Measurements from ENCODE around the gene ACOT6. TPM values are rescaled to one million over a fixed set of nuclear protein-coding genes. Genes with fewer than 3 reads are reported as not detected.

ACOT6 gene
- total and polyA plus RNA-seq, 5 donors from 2014 or later, result 0.16 TPM; not detected in 4

GRCh38 chr14:73620268-73620667, 8.0 kb downstream of the ACOT6 start:
- no peaks in the 10 kb centered on the region for H3K4me1 Mint-ChIP-seq
- H3K27ac Mint-ChIP-seq, result no peak overlapping the region
- no peaks in the 10 kb centered on the region for H3K27me3 ChIP-seq (ENCODE audit: control insufficient read depth, insufficient read depth, low read length)
- no peaks in the 10 kb centered on the region for H3K4me1 ChIP-seq (ENCODE audit: control insufficient read depth, insufficient read depth, low read length, poor library complexity, severe bottlenecking)
- no peaks in the 10 kb centered on the region for H3K9me3 ChIP-seq (ENCODE audit: control insufficient read depth in 2 of 2, low read length in 2 of 2)
- H3K4me3 ChIP-seq (ENCODE audit: low read depth, low read length), result no peak overlapping the region
- ATAC-seq (ENCODE audit: low read depth in 2 of 2) (no peak), DNase-seq (no peak)
- H3K27me3 Mint-ChIP-seq, result no peaks in the 10 kb centered on the region
- H3K4me3 Mint-ChIP-seq, result no peak overlapping the region
- peaks cover 0 to 2% (median 0%) of the 10 kb centered on the region in 7 donors for H3K9me3 Mint-ChIP-seq
- H3K36me3 Mint-ChIP-seq, result no peaks in the 10 kb centered on the region
- no peaks in the 10 kb centered on the region for H3K36me3 ChIP-seq (ENCODE audit: control insufficient read depth, insufficient read depth, low read length)
- no peak overlapping the region for H3K27ac ChIP-seq (ENCODE audit: insufficient read depth, low read length, poor library complexity, severe bottlenecking)

- H3K27ac Mint-ChIP-seq, result no peak overlapping the region
- H3K4me3 ChIP-seq (ENCODE audit: low read depth, low read length), result no peak overlapping the region
- no peaks in the 10 kb centered on the region for H3K27me3 Mint-ChIP-seq
- no peaks in the 10 kb centered on the region for H3K4me1 Mint-ChIP-seq
- ATAC-seq (ENCODE audit: low read depth in 2 of 2) (no peak), DNase-seq (no peak)
- H3K36me3 Mint-ChIP-seq, result no peaks in the 10 kb centered on the region
- H3K4me3 Mint-ChIP-seq, result no peak overlapping the region
- no peaks in the 10 kb centered on the region for H3K27me3 ChIP-seq (ENCODE audit: control insufficient read depth, insufficient read depth, low read length)
- H3K9me3 Mint-ChIP-seq, result peaks cover 0 to 2% (median 0%) of the 10 kb centered on the region in 7 donors
- no peaks in the 10 kb centered on the region for H3K9me3 ChIP-seq (ENCODE audit: control insufficient read depth in 2 of 2, low read length in 2 of 2)
- no peak overlapping the region for H3K27ac ChIP-seq (ENCODE audit: insufficient read depth, low read length, poor library complexity, severe bottlenecking)
- no peaks in the 10 kb centered on the region for H3K4me1 ChIP-seq (ENCODE audit: control insufficient read depth, insufficient read depth, low read length, poor library complexity, severe bottlenecking)
- no peaks in the 10 kb centered on the region for H3K36me3 ChIP-seq (ENCODE audit: control insufficient read depth, insufficient read depth, low read length)
Measured at GRCh38 chr14:73623504-73624054, 11.3 kb downstream of the ACOT6 start.

GRCh38 chr14:73625706-73626105, 13.4 kb downstream of the ACOT6 start:
- H3K36me3 ChIP-seq (ENCODE audit: control insufficient read depth, insufficient read depth, low read length), result no peaks in the 10 kb centered on the region
- H3K4me3 ChIP-seq (ENCODE audit: low read depth, low read length), result no peak overlapping the region
- no peak overlapping the region for H3K27ac Mint-ChIP-seq
- H3K27me3 Mint-ChIP-seq, result peaks cover 6% of the 10 kb centered on the region
- H3K4me1 Mint-ChIP-seq, result no peaks in the 10 kb centered on the region
- DNase-seq, result no peak
- H3K4me1 ChIP-seq (ENCODE audit: control insufficient read depth, insufficient read depth, low read length, poor library complexity, severe bottlenecking), result no peaks in the 10 kb centered on the region
- H3K36me3 Mint-ChIP-seq, result no peaks in the 10 kb centered on the region
- H3K9me3 ChIP-seq (ENCODE audit: control insufficient read depth in 2 of 2, low read length in 2 of 2), result no peaks in the 10 kb centered on the region
- no peak overlapping the region for H3K4me3 Mint-ChIP-seq
- ATAC-seq (ENCODE audit: low read depth in 2 of 2), result no peak
- H3K27ac ChIP-seq (ENCODE audit: insufficient read depth, low read length, poor library complexity, severe bottlenecking), result no peak overlapping the region
- no peaks in the 10 kb centered on the region for H3K27me3 ChIP-seq (ENCODE audit: control insufficient read depth, insufficient read depth, low read length)
- peaks cover 0 to 2% (median 0%) of the 10 kb centered on the region in 7 donors for H3K9me3 Mint-ChIP-seq

GRCh38 chr14:73627151-73627558, 14.8 kb downstream of the ACOT6 start:
- no peak for ATAC-seq (ENCODE audit: low read depth in 2 of 2)
- H3K27ac ChIP-seq (ENCODE audit: insufficient read depth, low read length, poor library complexity, severe bottlenecking), result no peak overlapping the region
- no peak for DNase-seq
- peaks cover 0 to 2% (median 0%) of the 10 kb centered on the region in 7 donors for H3K9me3 Mint-ChIP-seq
- H3K27me3 Mint-ChIP-seq, result peaks cover 17% of the 10 kb centered on the region
- H3K36me3 ChIP-seq (ENCODE audit: control insufficient read depth, insufficient read depth, low read length), result no peaks in the 10 kb centered on the region
- H3K4me1 Mint-ChIP-seq, result no peaks in the 10 kb centered on the region
- H3K4me3 Mint-ChIP-seq, result no peak overlapping the region
- no peaks in the 10 kb centered on the region for H3K9me3 ChIP-seq (ENCODE audit: control insufficient read depth in 2 of 2, low read length in 2 of 2)
- no peak overlapping the region for H3K4me3 ChIP-seq (ENCODE audit: low read depth, low read length)
- H3K27me3 ChIP-seq (ENCODE audit: control insufficient read depth, insufficient read depth, low read length), result no peaks in the 10 kb centered on the region
- no peak overlapping the region for H3K27ac Mint-ChIP-seq
- no peaks in the 10 kb centered on the region for H3K4me1 ChIP-seq (ENCODE audit: control insufficient read depth, insufficient read depth, low read length, poor library complexity, severe bottlenecking)
- H3K36me3 Mint-ChIP-seq, result no peaks in the 10 kb centered on the region

GRCh38 chr14:73630009-73630780, 17.9 kb downstream of the ACOT6 start:
- H3K27me3 Mint-ChIP-seq, result peaks cover 35% of the 10 kb centered on the region
- DNase-seq, result no peak
- H3K27ac ChIP-seq (ENCODE audit: insufficient read depth, low read length, poor library complexity, severe bottlenecking), result no peak overlapping the region
- no peak overlapping the region for H3K4me3 ChIP-seq (ENCODE audit: low read depth, low read length)
- H3K4me3 Mint-ChIP-seq, result peak overlapping the region in 1 of 4 donors; percentile 16
- H3K9me3 ChIP-seq (ENCODE audit: control insufficient read depth in 2 of 2, low read length in 2 of 2), result no peaks in the 10 kb centered on the region
- H3K27ac Mint-ChIP-seq, result peak overlapping the region in 1 of 3 donors; percentile 21
- H3K9me3 Mint-ChIP-seq, result no peaks in the 10 kb centered on the region
- ATAC-seq (ENCODE audit: low read depth in 2 of 2), result no peak
- H3K36me3 ChIP-seq (ENCODE audit: control insufficient read depth, insufficient read depth, low read length), result no peaks in the 10 kb centered on the region
- H3K27me3 ChIP-seq (ENCODE audit: control insufficient read depth, insufficient read depth, low read length), result no peaks in the 10 kb centered on the region
- peaks cover 4 to 6% (median 5%) of the 10 kb centered on the region in 4 donors for H3K4me1 Mint-ChIP-seq
- H3K36me3 Mint-ChIP-seq, result no peaks in the 10 kb centered on the region
- peaks cover 14% of the 10 kb centered on the region for H3K4me1 ChIP-seq (ENCODE audit: control insufficient read depth, insufficient read depth, low read length, poor library complexity, severe bottlenecking)

GRCh38 chr14:73633116-73634010, 21.0 kb downstream of the ACOT6 start:
- Mint-ChIP-seq H3K36me3 (no peaks in the 10 kb centered on the region), H3K27ac (peak overlapping the region in 1 of 3 donors; percentile 21), H3K4me1 (peaks cover 4 to 6% (median 5%) of the 10 kb centered on the region in 4 donors), H3K4me3 (peak overlapping the region; percentile 39 to 86 (median 80)), H3K27me3 (peaks cover 47% of the 10 kb centered on the region), H3K9me3 (no peaks in the 10 kb centered on the region)
- Histone ChIP-seq H3K27ac (ENCODE audit: insufficient read depth, low read length, poor library complexity, severe bottlenecking) (no peak overlapping the region), H3K4me3 (ENCODE audit: low read depth, low read length) (peak overlapping the region; percentile 64), H3K27me3 (ENCODE audit: control insufficient read depth, insufficient read depth, low read length) (peaks cover 6% of the 10 kb centered on the region), H3K9me3 (ENCODE audit: control insufficient read depth in 2 of 2, low read length in 2 of 2) (no peaks in the 10 kb centered on the region), H3K4me1 (ENCODE audit: control insufficient read depth, insufficient read depth, low read length, poor library complexity, severe bottlenecking) (peaks cover 14% of the 10 kb centered on the region), H3K36me3 (ENCODE audit: control insufficient read depth, insufficient read depth, low read length) (no peaks in the 10 kb centered on the region)
- peak; percentile 71 to 82 for ATAC-seq (ENCODE audit: low read depth in 2 of 2)
- DNase-seq, result peak; percentile 38 to 69 (median 60)

- DNase-seq (no peak), ATAC-seq (ENCODE audit: low read depth in 2 of 2) (no peak)
- Histone ChIP-seq H3K4me3 (ENCODE audit: low read depth, low read length) (no peak overlapping the region), H3K9me3 (ENCODE audit: control insufficient read depth in 2 of 2, low read length in 2 of 2) (no peaks in the 10 kb centered on the region), H3K36me3 (ENCODE audit: control insufficient read depth, insufficient read depth, low read length) (no peaks in the 10 kb centered on the region), H3K27ac (ENCODE audit: insufficient read depth, low read length, poor library complexity, severe bottlenecking) (no peak overlapping the region), H3K27me3 (ENCODE audit: control insufficient read depth, insufficient read depth, low read length) (peaks cover 6% of the 10 kb centered on the region), H3K4me1 (ENCODE audit: control insufficient read depth, insufficient read depth, low read length, poor library complexity, severe bottlenecking) (peaks cover 14% of the 10 kb centered on the region)
- H3K27me3 Mint-ChIP-seq, result peaks cover 47% of the 10 kb centered on the region
- H3K27ac Mint-ChIP-seq, result peak overlapping the region in 1 of 3 donors; percentile 5
- H3K4me1 Mint-ChIP-seq, result peaks cover 4 to 6% (median 5%) of the 10 kb centered on the region in 4 donors
- H3K36me3 Mint-ChIP-seq, result no peaks in the 10 kb centered on the region
- no peaks in the 10 kb centered on the region for H3K9me3 Mint-ChIP-seq
- peak overlapping the region; percentile 60 to 86 (median 80) for H3K4me3 Mint-ChIP-seq
Measured at GRCh38 chr14:73634011-73634833, 21.9 kb downstream of the ACOT6 start.

All from CD4-positive, CD25-positive, alpha-beta regulatory T cell (primary cell).